CD1c-positive myeloid dendritic cell (primary cell): ENCODE data around the gene MED16.
"Not testable (repeated sequence)": the region's sequence is repeated elsewhere in the genome, so short reads cannot be mapped to it uniquely, and the experiment has no call there.

Experiments used
- DNase-seq: peaks from one replicate; pipeline ENCODE4 v3.0.0-alpha.2; 2016; ENCODE audit errors: extremely low spot score

The MED16 gene

DNA sequence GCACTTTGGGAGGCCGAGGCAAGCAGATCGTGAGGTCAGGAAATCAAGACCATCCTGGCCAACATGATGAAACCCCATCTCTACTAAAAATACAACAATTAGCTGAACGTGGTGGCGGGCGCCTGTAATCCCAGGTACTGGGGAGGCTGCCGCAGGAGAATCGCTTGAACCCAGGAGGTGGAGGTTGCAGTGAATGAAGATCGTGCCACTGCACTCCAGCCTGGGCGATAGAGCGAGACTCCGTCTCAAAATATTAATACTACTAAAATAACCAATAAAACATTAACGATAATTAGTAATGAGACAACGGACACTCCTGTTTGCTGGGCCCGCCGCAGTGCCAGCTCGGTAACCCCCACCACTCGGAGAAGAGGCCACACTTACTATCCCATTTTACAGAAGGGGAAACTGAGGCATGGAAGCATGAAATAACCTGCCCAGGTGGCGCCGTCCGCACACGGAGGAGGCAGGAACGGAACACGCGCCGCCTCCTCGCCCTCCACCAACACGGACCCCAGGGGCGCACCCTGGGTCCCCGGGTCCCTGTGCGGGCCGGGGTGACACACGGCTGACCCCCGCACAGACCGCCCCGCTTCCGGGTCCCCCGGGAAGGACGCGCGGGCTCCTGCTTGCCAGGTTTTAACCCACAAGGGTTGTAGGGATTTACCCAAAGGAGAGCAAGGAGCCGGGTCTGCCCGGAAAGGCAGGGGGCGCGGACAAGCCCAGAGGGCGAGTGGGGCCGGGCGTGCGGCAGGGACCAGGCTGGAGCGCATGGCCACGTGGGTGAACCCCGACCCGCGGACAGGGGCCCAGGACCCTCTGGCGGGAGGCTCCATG, 18.4 kb upstream of the MED16 start:
- DNase-seq = no peak

GRCh38 chr19:907183-907853, 14.3 kb upstream of the MED16 start:
- peak; percentile 56 for DNase-seq

- no peak for DNase-seq
Measured at GRCh38 chr19:906480-906879, 13.5 kb upstream of the MED16 start.

DNA sequence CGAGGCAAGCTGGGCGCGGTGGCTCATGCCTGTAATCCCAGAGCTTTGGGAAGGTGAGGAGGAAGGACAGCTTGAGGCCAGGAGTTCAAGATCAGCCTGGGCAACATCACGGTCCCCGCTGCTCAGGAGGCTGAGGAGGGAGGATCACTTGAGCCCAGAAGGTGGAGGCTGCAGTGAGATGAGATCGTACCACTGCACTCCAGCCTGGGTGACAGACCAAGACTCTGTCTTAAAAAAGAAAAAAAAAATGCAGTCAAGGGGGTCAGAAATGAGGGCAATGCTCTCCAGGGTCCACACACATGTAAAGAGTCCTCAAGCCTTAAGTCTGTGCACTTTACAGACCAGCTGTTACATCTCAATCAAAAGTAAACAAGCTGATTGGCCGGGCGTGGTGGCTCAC, 11.6 kb upstream of the MED16 start:
- no peak for DNase-seq

- DNase-seq = no peak
Measured at GRCh38 chr19:903266-903797, 10.3 kb upstream of the MED16 start.

DNA sequence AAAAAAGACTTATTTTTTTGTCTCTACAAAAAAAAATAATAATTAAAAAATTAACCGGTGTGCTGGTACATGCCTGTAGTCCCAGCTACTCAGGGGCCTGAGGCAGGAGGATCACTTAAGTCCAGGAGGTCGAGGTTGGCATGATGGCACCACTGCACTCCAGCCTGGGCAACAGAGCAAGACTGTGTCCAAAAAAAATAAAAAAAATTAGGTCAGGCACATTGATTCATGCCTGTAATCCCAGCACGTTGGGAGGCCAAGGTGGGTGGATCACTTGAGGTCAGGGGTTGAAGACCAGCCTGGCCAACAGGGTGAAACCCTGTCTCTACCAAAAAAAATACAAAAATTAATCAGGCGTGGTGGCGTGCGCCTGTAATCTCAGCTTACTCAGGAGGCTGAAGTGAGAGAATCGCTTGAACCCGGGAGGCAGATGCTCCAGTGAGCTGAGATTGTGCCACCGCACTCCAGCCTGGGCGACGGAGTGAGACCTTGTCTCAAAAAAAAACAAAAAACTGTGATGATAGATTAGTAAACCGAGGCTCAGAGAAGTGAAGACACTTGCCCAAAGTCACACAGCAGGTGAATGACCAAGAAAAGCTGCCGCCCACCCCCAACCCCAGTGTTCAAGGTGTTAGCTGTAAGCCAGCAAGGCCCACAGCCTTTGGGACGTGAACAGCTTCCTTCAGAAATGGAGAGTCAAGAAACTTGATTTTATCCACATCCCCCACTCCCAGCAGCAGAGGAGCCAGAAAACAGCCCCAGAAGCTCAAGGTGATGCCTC, 9.6 kb upstream of the MED16 start:
- no peak for DNase-seq

DNA sequence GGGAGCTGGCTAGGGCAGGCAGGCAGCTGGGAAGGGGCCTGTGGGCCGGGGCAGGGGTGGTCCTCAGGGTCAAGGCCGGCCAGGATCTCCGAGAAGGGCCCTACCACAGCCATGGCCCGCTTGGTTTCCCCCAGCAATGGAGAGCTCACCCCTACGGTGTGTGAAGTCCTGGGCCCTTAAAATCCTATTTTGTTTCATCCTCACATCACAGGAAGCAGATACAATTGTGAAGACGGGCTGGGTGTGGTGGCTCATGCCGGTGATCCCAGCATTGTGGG, 9.0 kb upstream of the MED16 start:
- DNase-seq = no peak

GRCh38 chr19:901216-902092, 8.5 kb upstream of the MED16 start:
- DNase-seq = no peak

DNA sequence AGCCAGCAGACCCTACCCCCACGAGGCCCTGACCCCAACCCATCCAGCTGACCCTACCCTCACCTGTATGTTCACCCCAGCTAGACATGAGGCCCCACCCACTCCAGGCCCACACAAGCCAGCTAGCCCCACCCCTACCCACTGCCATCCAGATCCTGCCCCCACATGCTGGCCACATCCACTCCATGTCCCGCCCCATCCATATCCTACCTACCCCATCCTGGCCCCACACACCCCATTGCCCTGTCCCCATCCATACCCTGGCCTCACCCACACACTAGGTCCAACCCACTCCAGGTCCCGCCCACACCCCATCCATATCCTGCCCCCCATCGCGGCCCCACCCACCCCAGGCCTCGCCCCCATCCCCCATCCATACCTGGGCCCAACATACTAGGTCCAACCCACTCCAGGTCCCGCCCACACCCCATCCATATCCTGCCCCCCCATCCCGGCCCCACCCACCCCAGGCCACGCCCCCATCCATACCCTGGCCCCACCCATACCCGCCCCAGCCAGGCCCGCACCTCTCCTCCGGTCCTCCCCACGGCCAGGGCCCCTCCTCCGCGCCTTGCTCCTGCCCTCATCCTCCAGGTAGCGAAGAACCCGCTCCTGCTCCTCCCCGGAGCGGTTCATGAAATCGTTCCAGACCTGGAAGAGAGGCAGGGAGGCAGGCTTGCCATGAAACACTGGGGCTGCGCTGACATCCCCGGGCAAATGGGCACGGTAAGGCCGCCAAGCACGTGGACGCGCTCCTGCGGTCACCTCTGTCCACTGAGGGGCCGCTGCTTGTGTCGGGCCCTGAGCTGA, 7.5 kb upstream of the MED16 start:
- DNase-seq = no peak

- DNase-seq = no peak
Measured at GRCh38 chr19:900043-900301, 7.0 kb upstream of the MED16 start.

DNA sequence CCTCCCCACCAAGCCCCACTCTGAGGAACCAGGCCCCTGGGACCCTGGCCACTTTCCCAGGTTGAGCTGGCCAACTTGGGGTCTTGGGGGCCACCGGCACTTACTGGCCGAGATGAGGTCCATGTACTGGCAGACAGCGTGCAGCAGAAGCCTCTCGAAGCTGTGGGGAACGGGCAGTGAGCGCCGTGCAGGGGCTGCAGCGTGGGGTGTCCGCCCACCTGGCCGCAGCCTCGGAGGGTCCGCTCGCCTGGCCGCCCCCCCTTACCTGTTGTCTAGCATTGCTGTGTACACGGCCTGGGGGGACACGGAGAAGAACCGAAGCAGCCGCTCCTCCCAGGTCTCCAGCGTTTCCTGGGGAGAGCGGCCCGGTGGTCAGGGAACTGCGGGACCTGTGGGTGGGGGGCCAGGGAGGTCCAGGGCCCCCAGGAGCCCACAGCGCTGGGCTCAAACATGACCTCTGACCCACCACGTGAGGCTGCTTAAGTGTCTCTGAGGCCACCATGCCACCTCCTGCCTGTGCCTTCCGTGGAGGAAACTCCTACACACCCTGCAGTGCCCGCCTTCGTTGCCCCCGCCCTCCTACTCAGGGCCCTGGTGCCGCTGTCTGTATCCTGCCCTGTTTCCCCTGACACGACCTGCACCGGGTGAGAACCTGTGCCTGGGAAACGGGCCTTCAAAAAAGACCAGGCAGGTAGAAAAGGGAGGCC, 6.5 kb upstream of the MED16 start:
- DNase-seq = no peak

DNA sequence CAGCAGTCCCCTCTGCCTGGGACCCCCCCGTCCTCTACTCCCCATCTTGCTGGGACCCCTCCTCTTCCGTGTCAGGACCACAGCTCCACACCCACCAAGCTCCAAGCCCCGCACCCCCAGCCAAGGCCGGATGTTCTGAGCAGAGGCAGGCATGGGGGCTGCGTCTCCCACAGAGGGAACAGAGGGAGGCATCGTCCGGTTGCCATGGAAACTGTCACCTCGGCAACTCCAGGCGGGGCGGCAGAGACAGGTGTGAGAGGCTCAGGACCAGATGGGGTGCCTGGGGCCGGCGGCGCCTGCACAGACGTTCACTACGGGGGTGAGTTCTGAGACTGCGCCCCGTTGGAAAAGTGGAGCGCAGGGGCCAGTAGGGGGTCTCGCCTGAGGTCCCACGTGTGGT, 5.7 kb upstream of the MED16 start:
- no peak for DNase-seq

DNA sequence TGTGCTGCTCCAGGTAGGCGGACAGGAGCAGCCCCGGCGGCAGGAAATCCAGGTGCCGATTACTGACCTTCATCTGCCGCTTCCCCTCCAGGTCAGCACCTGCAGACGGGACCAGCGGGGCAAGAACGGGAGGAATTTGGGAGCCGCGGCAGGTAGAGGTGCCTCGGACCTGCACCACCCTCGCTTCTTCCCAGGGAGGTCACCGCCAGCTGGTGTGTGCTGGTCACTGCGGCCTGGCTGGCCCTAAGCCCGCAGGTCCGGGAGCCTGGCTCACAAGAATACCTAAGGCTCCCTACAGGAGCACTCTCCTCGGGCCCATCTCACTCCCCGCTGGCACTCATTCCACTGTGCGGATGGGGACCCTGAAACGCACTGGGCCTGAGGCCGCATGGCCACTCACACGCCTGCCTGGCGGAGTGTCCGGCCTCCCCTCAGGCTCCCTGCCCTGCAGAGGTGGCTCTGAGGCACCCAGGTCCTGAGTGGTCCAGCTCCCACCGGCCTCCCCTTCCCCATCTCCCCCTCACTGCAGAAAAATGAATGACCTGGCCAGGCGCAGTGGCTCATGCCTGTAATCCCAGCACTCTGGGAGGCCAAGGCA, 4.6 kb upstream of the MED16 start:
- no peak for DNase-seq

- DNase-seq = no peak
Measured at GRCh38 chr19:896999-897398, 4.0 kb upstream of the MED16 start.

- DNase-seq = no peak
Measured at GRCh38 chr19:896434-896833, 3.4 kb upstream of the MED16 start.

- no peak for DNase-seq
Measured at GRCh38 chr19:892243-892893, 619 bp downstream of the MED16 start.

GRCh38 chr19:891421-892200, 1.4 kb downstream of the MED16 start:
- DNase-seq = not testable (repeated sequence)

DNA sequence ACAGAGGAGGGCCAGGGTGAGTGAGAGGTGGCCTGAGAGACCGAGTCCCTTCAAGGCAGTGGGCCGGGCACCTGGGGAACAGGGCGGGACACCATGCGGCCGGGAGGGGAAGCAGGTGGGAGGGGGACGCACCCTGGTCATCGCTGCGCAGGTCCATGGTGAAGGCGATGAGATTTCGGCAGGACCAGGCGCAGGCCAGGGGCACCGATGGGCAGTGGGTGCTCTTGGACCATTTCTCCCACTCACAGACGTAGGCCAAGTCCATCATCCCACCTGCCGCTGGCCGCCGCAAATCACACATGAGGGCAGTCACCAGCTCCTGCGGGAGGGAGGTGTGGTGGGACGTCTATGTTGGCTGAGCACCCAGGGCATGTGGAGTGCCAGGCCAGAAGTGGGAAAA, 2.2 kb downstream of the MED16 start:
- DNase-seq = no peak
